ENCODE data around the gene ENOX1. TPM values are rescaled to one million over a fixed set of nuclear protein-coding genes. Genes with fewer than 3 reads are reported as not detected.
"Not testable (repeated sequence)": the region's sequence is repeated elsewhere in the genome, so short reads cannot be mapped to it uniquely, and the experiment has no call there.

Gene ENOX1
- total RNA-seq, 3 donors from 2014 or later (not counting 1 experiment from before 2014, with no cell fraction given), result not detected

- DNase-seq (no peak), ATAC-seq (no peak)
- Histone ChIP-seq H3K4me1 (ENCODE audit: control insufficient read depth, insufficient read depth, low read length) (no peaks in the 10 kb centered on the region), H3K27ac (ENCODE audit: low read length) (no peak overlapping the region), H3K27me3 (ENCODE audit: control insufficient read depth, insufficient read depth, low read length) (no peaks in the 10 kb centered on the region), H3K9me3 (ENCODE audit: control insufficient read depth, insufficient read depth, low read length) (no peaks in the 10 kb centered on the region), H3K4me3 (ENCODE audit: low read length) (no peak overlapping the region), H3K36me3 (ENCODE audit: control insufficient read depth, insufficient read depth, low read length) (no peaks in the 10 kb centered on the region)
- Mint-ChIP-seq H3K4me1 (no peaks in the 10 kb centered on the region), H3K27me3 (ENCODE audit: low read depth in 2 of 2) (peaks cover 2 to 4% of the 10 kb centered on the region in 2 donors), H3K4me3 (no peak overlapping the region), H3K27ac (no peak overlapping the region), H3K36me3 (no peaks in the 10 kb centered on the region), H3K9me3 (no peaks in the 10 kb centered on the region)
- TF ChIP-seq CTCF (IDR thresholded peaks at IDR 0.05), result no peak
- intact Hi-C loops (cut with micrococcal nuclease), result no loop called here
These were observed 615.3 kb downstream of the ENOX1 start for GRCh38 chr13:43171489-43171888.

GRCh38 chr13:43170506-43170905 is 616.3 kb downstream of the ENOX1 start:
- peaks cover 4 to 8% of the 10 kb centered on the region in 2 donors for H3K27me3 Mint-ChIP-seq (ENCODE audit: low read depth in 2 of 2)
- 67% methylated on average over 1 of the region's 2 CpGs for WGBS (ENCODE audit: insufficient coverage)

DNA sequence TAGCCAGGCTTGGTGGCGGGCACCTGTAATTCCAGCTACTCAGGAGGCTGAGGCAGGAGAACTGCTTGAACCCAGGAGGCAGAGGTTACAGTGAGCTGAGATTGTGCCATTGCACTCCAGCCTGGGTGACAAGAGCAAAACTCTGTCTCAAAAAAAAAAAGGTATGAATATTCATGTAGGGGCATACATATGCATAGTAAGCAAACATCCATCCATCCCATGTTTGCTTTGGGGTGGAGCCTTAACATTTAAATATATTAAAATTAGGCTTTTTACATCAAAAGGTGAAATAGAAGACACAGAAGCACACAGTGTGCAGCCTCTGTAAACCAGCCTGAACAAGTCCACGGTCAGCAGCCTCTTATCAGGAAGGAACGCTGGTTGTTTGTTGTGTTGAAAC is 618.3 kb downstream of the ENOX1 start:
- intact Hi-C loops (cut with micrococcal nuclease); H3K27ac Mint-ChIP-seq; H3K4me3 Mint-ChIP-seq; H3K4me3 ChIP-seq (ENCODE audit: low read length); ATAC-seq; H3K4me1 ChIP-seq (ENCODE audit: control insufficient read depth, insufficient read depth, low read length); H3K27ac ChIP-seq (ENCODE audit: low read length); H3K36me3 ChIP-seq (ENCODE audit: control insufficient read depth, insufficient read depth, low read length); H3K9me3 ChIP-seq (ENCODE audit: control insufficient read depth, insufficient read depth, low read length); H3K36me3 Mint-ChIP-seq; H3K4me1 Mint-ChIP-seq; H3K9me3 Mint-ChIP-seq; DNase-seq; H3K27me3 ChIP-seq (ENCODE audit: control insufficient read depth, insufficient read depth, low read length): not testable (repeated sequence)
- peaks cover 4 to 15% of the 10 kb centered on the region in 2 donors for H3K27me3 Mint-ChIP-seq (ENCODE audit: low read depth in 2 of 2)
- 92% methylated on average over 3 of the region's 3 CpGs for WGBS (ENCODE audit: insufficient coverage)

More at GRCh38 chr13:43170506-43170905, 616.3 kb downstream of the ENOX1 start:
- H3K9me3 Mint-ChIP-seq, result no peaks in the 10 kb centered on the region
- H3K4me1 Mint-ChIP-seq, result no peaks in the 10 kb centered on the region
- no peaks in the 10 kb centered on the region for H3K9me3 ChIP-seq (ENCODE audit: control insufficient read depth, insufficient read depth, low read length)
- H3K4me3 ChIP-seq (ENCODE audit: low read length), result no peak overlapping the region
- H3K4me3 Mint-ChIP-seq, result no peak overlapping the region
- H3K27me3 ChIP-seq (ENCODE audit: control insufficient read depth, insufficient read depth, low read length), result no peaks in the 10 kb centered on the region
- DNase-seq (no peak), ATAC-seq (no peak)
- intact Hi-C loops (cut with micrococcal nuclease), result no loop called here
- no peaks in the 10 kb centered on the region for H3K36me3 ChIP-seq (ENCODE audit: control insufficient read depth, insufficient read depth, low read length)
- no peaks in the 10 kb centered on the region for H3K36me3 Mint-ChIP-seq
- no peak overlapping the region for H3K27ac ChIP-seq (ENCODE audit: low read length)
- no peaks in the 10 kb centered on the region for H3K4me1 ChIP-seq (ENCODE audit: control insufficient read depth, insufficient read depth, low read length)
- no peak overlapping the region for H3K27ac Mint-ChIP-seq
- no peak for TF ChIP-seq CTCF (IDR thresholded peaks at IDR 0.05)

DNA sequence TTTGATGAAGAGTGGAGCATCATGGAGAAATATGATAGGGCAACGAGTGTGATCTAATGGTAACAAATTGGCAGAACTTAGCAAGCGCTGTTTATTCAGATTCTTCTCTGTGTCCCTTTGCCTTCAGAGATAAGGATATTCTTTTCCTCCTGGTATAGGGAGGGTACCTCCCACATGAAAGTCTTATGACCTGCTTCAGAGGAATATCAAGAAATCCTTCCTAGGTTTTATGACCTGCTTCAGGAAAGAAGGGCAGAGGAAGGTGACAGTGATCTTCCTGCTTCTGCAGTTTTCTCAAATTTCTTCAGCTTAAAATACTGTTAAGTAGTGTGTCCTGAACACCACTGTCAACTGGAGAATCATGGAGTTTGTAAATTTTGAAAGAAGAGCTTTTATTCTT is 619.0 kb downstream of the ENOX1 start:
- Histone ChIP-seq H3K4me1 (ENCODE audit: control insufficient read depth, insufficient read depth, low read length) (no peaks in the 10 kb centered on the region), H3K9me3 (ENCODE audit: control insufficient read depth, insufficient read depth, low read length) (no peaks in the 10 kb centered on the region), H3K27me3 (ENCODE audit: control insufficient read depth, insufficient read depth, low read length) (no peaks in the 10 kb centered on the region), H3K36me3 (ENCODE audit: control insufficient read depth, insufficient read depth, low read length) (no peaks in the 10 kb centered on the region), H3K4me3 (ENCODE audit: low read length) (no peak overlapping the region), H3K27ac (ENCODE audit: low read length) (no peak overlapping the region)
- no peak overlapping the region for H3K27ac Mint-ChIP-seq
- DNase-seq (no peak), ATAC-seq (no peak)
- H3K36me3 Mint-ChIP-seq, result no peaks in the 10 kb centered on the region
- intact Hi-C loops (cut with micrococcal nuclease), result no loop called here
- H3K4me3 Mint-ChIP-seq, result no peak overlapping the region
- TF ChIP-seq CTCF (IDR thresholded peaks at IDR 0.05), result no peak
- no peaks in the 10 kb centered on the region for H3K9me3 Mint-ChIP-seq
- peaks cover 4 to 15% of the 10 kb centered on the region in 2 donors for H3K27me3 Mint-ChIP-seq (ENCODE audit: low read depth in 2 of 2)
- H3K4me1 Mint-ChIP-seq, result no peaks in the 10 kb centered on the region
- 81% methylated on average over 2 of the region's 2 CpGs for WGBS (ENCODE audit: insufficient coverage)
